Measurements from ENCODE around the gene SEC14L5. TPM values are rescaled to one million over a fixed set of nuclear protein-coding genes. Genes with fewer than 3 reads are reported as not detected.

The SEC14L5 gene
- total and polyA plus RNA-seq, 2 experiments from 2014 or later, result 1.0 to 3.5 TPM

DNA sequence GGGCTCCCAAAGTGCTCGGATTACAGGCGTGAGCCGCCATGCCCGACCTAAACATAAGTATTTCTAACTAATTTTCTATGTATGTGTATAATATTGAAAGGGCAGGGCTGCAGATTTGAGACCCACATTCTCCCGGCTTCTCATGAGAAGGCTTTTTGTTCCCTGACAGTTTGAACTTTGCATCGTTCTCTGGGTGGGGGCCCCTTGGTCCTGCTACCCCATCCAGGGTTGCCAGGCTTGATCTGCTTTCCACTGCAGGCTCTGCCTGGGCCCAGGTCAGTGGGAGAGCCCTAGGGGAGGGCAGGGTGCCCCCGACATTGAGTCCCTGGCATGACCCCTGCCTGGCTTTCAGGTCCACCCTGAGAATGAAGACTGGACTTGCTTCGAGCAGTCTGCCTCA lies 32.3 kb downstream of the SEC14L5 start:
- Histone ChIP-seq H3K79me2 (no peaks in the 10 kb centered on the region), H3K4me1 (ENCODE audit: insufficient read depth) (no peaks in the 10 kb centered on the region), H2AFZ (no peak overlapping the region), H4K20me1 (ENCODE audit: insufficient read depth, poor library complexity, severe bottlenecking) (no peaks in the 10 kb centered on the region), H3K27ac (no peak overlapping the region), H3K4me3 (no peak overlapping the region), H3K9me3 (ENCODE audit: low read depth) (no peaks in the 10 kb centered on the region), H3K36me3 (replicated peaks; ENCODE audit: insufficient read depth, low read depth) (no peaks in the 10 kb centered on the region), H3K27me3 (peaks cover 38% of the 10 kb centered on the region), H3K9me2 (replicated peaks; ENCODE audit: insufficient read depth) (no peaks in the 10 kb centered on the region), H3K4me2 (no peak overlapping the region)
- 86% methylated on average over 8 of the region's 8 CpGs for WGBS (ENCODE audit: low lambda C conversion rate, missing lambda C conversion rate)
- TF ChIP-seq EZH2 (IDR thresholded peaks at IDR 0.05; ENCODE audit: borderline replicate concordance), result no peak
- TF ChIP-seq, protein P1, sequence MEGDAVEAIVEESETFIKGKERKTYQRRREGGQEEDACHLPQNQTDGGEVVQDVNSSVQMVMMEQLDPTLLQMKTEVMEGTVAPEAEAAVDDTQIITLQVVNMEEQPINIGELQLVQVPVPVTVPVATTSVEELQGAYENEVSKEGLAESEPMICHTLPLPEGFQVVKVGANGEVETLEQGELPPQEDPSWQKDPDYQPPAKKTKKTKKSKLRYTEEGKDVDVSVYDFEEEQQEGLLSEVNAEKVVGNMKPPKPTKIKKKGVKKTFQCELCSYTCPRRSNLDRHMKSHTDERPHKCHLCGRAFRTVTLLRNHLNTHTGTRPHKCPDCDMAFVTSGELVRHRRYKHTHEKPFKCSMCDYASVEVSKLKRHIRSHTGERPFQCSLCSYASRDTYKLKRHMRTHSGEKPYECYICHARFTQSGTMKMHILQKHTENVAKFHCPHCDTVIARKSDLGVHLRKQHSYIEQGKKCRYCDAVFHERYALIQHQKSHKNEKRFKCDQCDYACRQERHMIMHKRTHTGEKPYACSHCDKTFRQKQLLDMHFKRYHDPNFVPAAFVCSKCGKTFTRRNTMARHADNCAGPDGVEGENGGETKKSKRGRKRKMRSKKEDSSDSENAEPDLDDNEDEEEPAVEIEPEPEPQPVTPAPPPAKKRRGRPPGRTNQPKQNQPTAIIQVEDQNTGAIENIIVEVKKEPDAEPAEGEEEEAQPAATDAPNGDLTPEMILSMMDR (IDR thresholded peaks at IDR 0.05; ENCODE audit: poor library complexity), result no peak
- no peak for TF ChIP-seq EZH2phosphoT487 (IDR thresholded peaks at IDR 0.05; ENCODE audit: low read depth, severe bottlenecking, unreplicated experiment)
- DNase-seq (ENCODE audit: low spot score), result no peak

DNA sequence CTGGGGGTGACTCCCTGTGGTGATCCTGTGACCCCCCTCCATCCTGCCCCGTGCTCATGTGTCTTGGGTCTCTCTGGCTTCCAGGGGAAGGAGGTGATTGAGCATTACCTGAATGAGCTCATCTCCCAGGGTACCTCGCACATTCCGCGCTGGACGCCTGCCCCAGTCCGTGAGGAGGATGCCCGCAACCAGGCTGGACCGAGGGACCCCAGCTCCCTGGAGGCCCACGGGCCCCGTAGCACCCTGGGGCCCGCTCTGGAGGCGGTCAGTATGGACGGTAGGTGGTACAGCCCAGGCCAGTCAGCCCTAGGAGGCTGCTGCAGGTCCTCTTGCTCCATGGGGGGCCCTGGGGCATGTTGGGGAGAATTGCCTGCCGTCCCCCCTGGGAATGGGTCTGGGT lies 33.6 kb downstream of the SEC14L5 start:
- no peak overlapping the region for H2AFZ ChIP-seq
- no peaks in the 10 kb centered on the region for H3K4me1 ChIP-seq (ENCODE audit: insufficient read depth)
- no peak for TF ChIP-seq EZH2phosphoT487 (IDR thresholded peaks at IDR 0.05; ENCODE audit: low read depth, severe bottlenecking, unreplicated experiment)
- TF ChIP-seq EZH2 (IDR thresholded peaks at IDR 0.05; ENCODE audit: borderline replicate concordance), result no peak
- TF ChIP-seq, protein P1 (IDR thresholded peaks at IDR 0.05; ENCODE audit: poor library complexity), result no peak
- H3K36me3 ChIP-seq (replicated peaks; ENCODE audit: insufficient read depth, low read depth), result no peaks in the 10 kb centered on the region
- H3K9me2 ChIP-seq (replicated peaks; ENCODE audit: insufficient read depth), result no peaks in the 10 kb centered on the region
- H3K9me3 ChIP-seq (ENCODE audit: low read depth), result no peaks in the 10 kb centered on the region
- H4K20me1 ChIP-seq (ENCODE audit: insufficient read depth, poor library complexity, severe bottlenecking), result no peaks in the 10 kb centered on the region
- no peak for DNase-seq (ENCODE audit: low spot score)
- H3K4me3 ChIP-seq, result no peak overlapping the region
- H3K27ac ChIP-seq, result no peak overlapping the region
- H3K79me2 ChIP-seq, result no peaks in the 10 kb centered on the region
- peaks cover 28% of the 10 kb centered on the region for H3K27me3 ChIP-seq
- no peak overlapping the region for H3K4me2 ChIP-seq
- 93% methylated on average over 14 of the region's 14 CpGs for WGBS (ENCODE audit: low lambda C conversion rate, missing lambda C conversion rate)

DNA sequence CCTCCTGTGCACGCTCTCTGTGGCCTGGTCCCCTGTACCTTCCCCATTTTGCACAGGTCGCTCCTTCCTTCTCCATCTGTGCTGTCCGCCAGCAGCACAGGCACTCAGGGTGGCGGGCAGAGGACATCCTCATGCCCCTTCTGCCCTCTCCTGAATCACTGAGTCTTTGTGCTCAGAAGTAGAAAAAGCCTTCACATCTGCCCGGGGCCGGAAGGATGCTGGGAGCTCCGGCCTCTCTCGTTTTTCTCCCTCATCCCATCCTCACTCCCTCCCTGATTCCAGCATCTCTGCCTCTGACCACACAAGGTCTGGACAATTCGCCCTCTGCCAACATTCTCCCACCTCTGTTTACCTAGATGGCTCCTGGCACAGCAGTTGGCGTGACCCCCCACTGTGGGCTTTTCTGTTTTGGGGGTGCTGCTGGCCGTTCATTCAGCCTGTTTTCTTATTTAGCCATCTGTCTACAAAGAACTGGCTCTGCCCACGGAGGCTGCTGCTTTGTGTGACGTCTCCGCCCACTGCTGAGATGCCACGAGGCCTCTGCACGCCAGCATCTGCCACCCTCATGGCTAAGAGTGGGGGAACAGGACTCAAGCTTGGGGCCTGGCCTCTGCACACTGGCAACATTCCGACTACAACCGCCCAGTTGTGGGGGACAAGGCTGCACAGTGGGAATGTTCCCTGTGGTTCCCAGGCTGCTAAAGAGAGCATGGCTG lies 36.7 kb downstream of the SEC14L5 start:
- H3K27me3 ChIP-seq, result no peaks in the 10 kb centered on the region
- H3K4me3 ChIP-seq, result no peak overlapping the region
- H3K9me3 ChIP-seq (ENCODE audit: low read depth), result no peaks in the 10 kb centered on the region
- no peaks in the 10 kb centered on the region for H4K20me1 ChIP-seq (ENCODE audit: insufficient read depth, poor library complexity, severe bottlenecking)
- H3K4me2 ChIP-seq, result no peak overlapping the region
- H2AFZ ChIP-seq, result no peak overlapping the region
- H3K36me3 ChIP-seq (replicated peaks; ENCODE audit: insufficient read depth, low read depth), result no peaks in the 10 kb centered on the region
- no peaks in the 10 kb centered on the region for H3K9me2 ChIP-seq (replicated peaks; ENCODE audit: insufficient read depth)
- no peaks in the 10 kb centered on the region for H3K79me2 ChIP-seq
- H3K27ac ChIP-seq, result no peak overlapping the region
- no peak for DNase-seq (ENCODE audit: low spot score)
- 77% methylated on average over 18 of the region's 18 CpGs for WGBS (ENCODE audit: low lambda C conversion rate, missing lambda C conversion rate)
- TF ChIP-seq EZH2phosphoT487 (IDR thresholded peaks at IDR 0.05; ENCODE audit: low read depth, severe bottlenecking, unreplicated experiment) (no peak), EZH2 (IDR thresholded peaks at IDR 0.05; ENCODE audit: borderline replicate concordance) (no peak)
- TF ChIP-seq, protein P1 (IDR thresholded peaks at IDR 0.05; ENCODE audit: poor library complexity), result no peak
- H3K4me1 ChIP-seq (ENCODE audit: insufficient read depth), result no peaks in the 10 kb centered on the region
